Tibial nerve (tissue), 4 donors: Measurements from ENCODE around the gene ST3GAL3. TPM values are rescaled to one million over a fixed set of nuclear protein-coding genes. Genes with fewer than 3 reads are reported as not detected.
A peak's percentile ranks its signal among the peaks of the same experiment; 100 is the strongest.

ENCODE experiments used
- DNase-seq, 2 donors: peaks; one replicate each; pipeline ENCODE4 v3.0.0-alpha.2; 2019; ENCODE audit warnings: low spot score in 2 of 2
- H3K27ac ChIP-seq, 4 donors: fragments of 200-600 bp; sonication (generic) in 3 of 4; one replicate each; pipeline ENCODE4 v1.5.1; 2017 to 2019; ENCODE audit warnings: mild to moderate bottlenecking in 1 of 4
- H3K27me3 ChIP-seq, 2 donors: fragments of 200-600 bp; sonication (generic) in 1 of 2; one replicate each; pipeline versions ENCODE4 v1.5.1 to v1.6.0; 2017 to 2019
- H3K36me3 ChIP-seq, 3 donors: fragments of 200-600 bp; sonication (generic); one replicate each; pipeline ENCODE4 v1.5.1; 2018 to 2019
- H3K4me1 ChIP-seq, 4 donors: fragments of 200-600 bp; sonication (generic) in 3 of 4; one replicate each; pipeline ENCODE4 v1.5.1; 2017 to 2019
- H3K4me3 ChIP-seq, 4 donors: fragments of 200-600 bp; sonication (generic) in 3 of 4; one replicate each; pipeline ENCODE4 v1.5.1; 2017 to 2019; ENCODE audit warnings: mild to moderate bottlenecking in 1 of 4, moderate library complexity in 1 of 4
- H3K9me3 ChIP-seq, 4 donors: fragments of 200-600 bp; sonication (generic) in 3 of 4; one replicate each; pipeline ENCODE4 v1.5.1; 2017 to 2019
- CTCF ChIP-seq, 5 experiments: fragments of 200-600 bp in 3 of 5; fragments of 450-650 bp in 2 of 5; sonication (generic) in 3 of 5; IDR thresholded peaks; one replicate each; pipeline ENCODE4 v1.5.1; 2016 to 2019; ENCODE audit warnings: antibody characterized with exemption in 5 of 5, mild to moderate bottlenecking in 3 of 5, moderate library complexity in 2 of 5
- EP300 ChIP-seq, 2 donors: sonication (generic); formaldehyde crosslinking; IDR thresholded peaks; one replicate each; pipeline ENCODE4 v1.6.1; 2017; ENCODE audit warnings: antibody characterized with exemption in 2 of 2, mild to moderate bottlenecking in 1 of 2
- POLR2A ChIP-seq, 2 donors: fragments of 450-650 bp; IDR thresholded peaks; one replicate each; pipeline ENCODE4 v1.6.1; 2017; ENCODE audit warnings: antibody characterized with exemption in 2 of 2, mild to moderate bottlenecking in 2 of 2, moderate library complexity in 2 of 2
- WGBS, 2 donors: methylation state at CpG; one replicate each; pipeline ENCODE4 v1.1.5; 2018; 5-methylcytosine and 5-hydroxymethylcytosine counted together
- total RNA-seq, 4 donors: library from RNA; depleted of rRNA; stranded (reverse); fragments of >200 nt; gene quantifications; one replicate each; pipeline ENCODE4 v1.1.0, GENCODE V29; 2016

ST3GAL3 gene
- total RNA-seq, 4 donors from 2014 or later, result 20.7 to 27.0 (median 24.1) TPM

GRCh38 chr1:43786201-43786958, 79.0 kb downstream of the ST3GAL3 start:
- WGBS, 2 donors, result 67 to 68% methylated on average over 13 of the region's 13 CpGs
- Histone ChIP-seq H3K36me3 (no peaks in the 10 kb centered on the region), H3K27ac (peak overlapping the region in 2 of 4 donors; percentile 20 to 44), H3K27me3 (no peaks in the 10 kb centered on the region), H3K4me1 (peaks cover 0 to 28% (median 7%) of the 10 kb centered on the region in 4 donors), H3K4me3 (no peak overlapping the region), H3K9me3 (no peaks in the 10 kb centered on the region)
- TF ChIP-seq EP300 (IDR thresholded peaks at IDR 0.05) (no peak), CTCF (IDR thresholded peaks at IDR 0.05) (no peak), POLR2A (IDR thresholded peaks at IDR 0.05) (no peak)
- no peak for DNase-seq

- Histone ChIP-seq H3K27me3 (no peaks in the 10 kb centered on the region), H3K4me3 (no peak overlapping the region), H3K36me3 (peaks cover 0 to under 1% (median 0%) of the 10 kb centered on the region in 3 donors), H3K4me1 (peaks cover 0 to 28% (median 7%) of the 10 kb centered on the region in 4 donors), H3K27ac (peak overlapping the region in 1 of 4 donors; percentile 20), H3K9me3 (no peaks in the 10 kb centered on the region)
- DNase-seq, result no peak
- 24 to 50% methylated on average over 1 of the region's 1 CpG for WGBS, 2 donors
- TF ChIP-seq EP300 (IDR thresholded peaks at IDR 0.05), result peak in 1 of 2 donors; percentile 12
- no peak for TF ChIP-seq POLR2A (IDR thresholded peaks at IDR 0.05)
- no peak for TF ChIP-seq CTCF (IDR thresholded peaks at IDR 0.05)
Measured at GRCh38 chr1:43786960-43787359, 79.6 kb downstream of the ST3GAL3 start.

GRCh38 chr1:43789604-43790550, 82.5 kb downstream of the ST3GAL3 start:
- H3K4me1 ChIP-seq, result peaks cover 0 to 28% (median 7%) of the 10 kb centered on the region in 4 donors
- no peaks in the 10 kb centered on the region for H3K9me3 ChIP-seq
- H3K27ac ChIP-seq, result no peak overlapping the region
- DNase-seq, result no peak
- H3K36me3 ChIP-seq, result peaks cover 0 to 11% (median 0%) of the 10 kb centered on the region in 3 donors
- H3K4me3 ChIP-seq, result no peak overlapping the region
- 93 to 95% methylated on average over 3 of the region's 3 CpGs for WGBS, 2 donors
- TF ChIP-seq POLR2A (IDR thresholded peaks at IDR 0.05) (no peak), EP300 (IDR thresholded peaks at IDR 0.05) (no peak), CTCF (IDR thresholded peaks at IDR 0.05) (no peak)
- no peaks in the 10 kb centered on the region for H3K27me3 ChIP-seq

GRCh38 chr1:43791243-43791642, 83.9 kb downstream of the ST3GAL3 start:
- Histone ChIP-seq H3K36me3 (peaks cover 0 to 11% (median 0%) of the 10 kb centered on the region in 3 donors), H3K4me1 (peaks cover 0 to 19% (median 7%) of the 10 kb centered on the region in 4 donors), H3K27ac (no peak overlapping the region), H3K9me3 (no peaks in the 10 kb centered on the region), H3K27me3 (no peaks in the 10 kb centered on the region), H3K4me3 (no peak overlapping the region)
- no peak for DNase-seq
- 97 to 98% methylated on average over 2 of the region's 2 CpGs for WGBS, 2 donors
- TF ChIP-seq POLR2A (IDR thresholded peaks at IDR 0.05) (no peak), EP300 (IDR thresholded peaks at IDR 0.05) (no peak), CTCF (IDR thresholded peaks at IDR 0.05) (no peak)
